ENCODE data around the gene SIM2. TPM values are rescaled to one million over a fixed set of nuclear protein-coding genes. Genes with fewer than 3 reads are reported as not detected.

The SIM2 gene, protein sequence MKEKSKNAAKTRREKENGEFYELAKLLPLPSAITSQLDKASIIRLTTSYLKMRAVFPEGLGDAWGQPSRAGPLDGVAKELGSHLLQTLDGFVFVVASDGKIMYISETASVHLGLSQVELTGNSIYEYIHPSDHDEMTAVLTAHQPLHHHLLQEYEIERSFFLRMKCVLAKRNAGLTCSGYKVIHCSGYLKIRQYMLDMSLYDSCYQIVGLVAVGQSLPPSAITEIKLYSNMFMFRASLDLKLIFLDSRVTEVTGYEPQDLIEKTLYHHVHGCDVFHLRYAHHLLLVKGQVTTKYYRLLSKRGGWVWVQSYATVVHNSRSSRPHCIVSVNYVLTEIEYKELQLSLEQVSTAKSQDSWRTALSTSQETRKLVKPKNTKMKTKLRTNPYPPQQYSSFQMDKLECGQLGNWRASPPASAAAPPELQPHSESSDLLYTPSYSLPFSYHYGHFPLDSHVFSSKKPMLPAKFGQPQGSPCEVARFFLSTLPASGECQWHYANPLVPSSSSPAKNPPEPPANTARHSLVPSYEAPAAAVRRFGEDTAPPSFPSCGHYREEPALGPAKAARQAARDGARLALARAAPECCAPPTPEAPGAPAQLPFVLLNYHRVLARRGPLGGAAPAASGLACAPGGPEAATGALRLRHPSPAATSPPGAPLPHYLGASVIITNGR
- not detected in 2 replicates for total RNA-seq

DNA sequence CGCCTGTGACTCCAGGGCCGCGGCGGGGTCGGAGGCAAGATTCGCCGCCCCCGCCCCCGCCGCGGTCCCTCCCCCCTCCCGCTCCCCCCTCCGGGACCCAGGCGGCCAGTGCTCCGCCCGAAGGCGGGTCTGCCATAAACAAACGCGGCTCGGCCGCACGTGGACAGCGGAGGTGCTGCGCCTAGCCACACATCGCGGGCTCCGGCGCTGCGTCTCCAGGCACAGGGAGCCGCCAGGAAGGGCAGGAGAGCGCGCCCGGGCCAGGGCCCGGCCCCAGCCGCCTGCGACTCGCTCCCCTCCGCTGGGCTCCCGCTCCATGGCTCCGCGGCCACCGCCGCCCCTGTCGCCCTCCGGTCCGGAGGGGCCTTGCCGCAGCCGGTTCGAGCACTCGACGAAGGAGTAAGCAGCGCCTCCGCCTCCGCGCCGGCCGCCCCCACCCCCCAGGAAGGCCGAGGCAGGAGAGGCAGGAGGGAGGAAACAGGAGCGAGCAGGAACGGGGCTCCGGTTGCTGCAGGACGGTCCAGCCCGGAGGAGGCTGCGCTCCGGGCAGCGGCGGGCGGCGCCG, at the start of gene SIM2:
Gene SIM2, plus strand, starts transcription at position 135 of the 565 bp plus-strand sequence. CDS start 632 bp downstream, outside the sequence.

Other genes with a start within 250 kb of the SIM2 start
- gene CLDN14, start 219.0 kb upstream of the SIM2 start, total RNA-seq = not detected in 2 replicates

Data from bronchial smooth muscle cell (primary cell).